ENCODE results near the gene TYMP.
"Not testable (repeated sequence)": the region's sequence is repeated elsewhere in the genome, so short reads cannot be mapped to it uniquely, and the experiment has no call there.

TYMP gene

GRCh38 chr22:50540381-50540780 lies 10.6 kb upstream of the TYMP start:
- no peak for DNase-seq (ENCODE audit: low spot score)

DNA sequence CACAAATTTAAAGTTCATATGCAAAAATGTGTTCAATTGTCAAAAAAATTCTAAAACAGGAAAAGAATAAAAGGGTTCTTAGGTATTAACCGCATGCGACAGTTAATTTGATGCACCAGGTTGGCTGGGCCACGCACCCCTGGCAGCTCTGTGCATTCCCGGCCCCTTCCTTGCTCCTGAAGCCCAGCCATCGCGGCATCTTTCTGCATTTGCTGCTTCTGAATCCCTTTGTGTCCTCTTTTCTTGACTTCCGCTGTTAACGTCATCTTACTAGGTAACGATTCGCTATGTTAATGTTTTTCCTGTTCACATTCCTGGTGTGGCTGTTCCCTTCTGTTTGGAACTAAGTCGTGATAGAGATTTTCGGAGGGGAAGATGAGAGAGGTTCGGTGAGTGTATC lies 8.0 kb upstream of the TYMP start:
- no peak for DNase-seq (ENCODE audit: low spot score)

- no peak for DNase-seq (ENCODE audit: low spot score)
Measured at GRCh38 chr22:50536226-50536625, 6.4 kb upstream of the TYMP start.

- DNase-seq (ENCODE audit: low spot score) = no peak
Measured at GRCh38 chr22:50535113-50535512, 5.3 kb upstream of the TYMP start.

- DNase-seq (ENCODE audit: low spot score) = not testable (repeated sequence)
Measured at GRCh38 chr22:50533856-50534711, 4.3 kb upstream of the TYMP start.

- DNase-seq (ENCODE audit: low spot score) = no peak
Measured at GRCh38 chr22:50532824-50533796, 3.3 kb upstream of the TYMP start.

GRCh38 chr22:50531962-50532674 lies 2.3 kb upstream of the TYMP start:
- peak; percentile 46 for DNase-seq (ENCODE audit: low spot score)

GRCh38 chr22:50531546-50531961 lies 1.7 kb upstream of the TYMP start:
- no peak for DNase-seq (ENCODE audit: low spot score)

GRCh38 chr22:50530877-50531545 lies 1.2 kb upstream of the TYMP start:
- DNase-seq (ENCODE audit: low spot score) = peak; percentile 58

DNA sequence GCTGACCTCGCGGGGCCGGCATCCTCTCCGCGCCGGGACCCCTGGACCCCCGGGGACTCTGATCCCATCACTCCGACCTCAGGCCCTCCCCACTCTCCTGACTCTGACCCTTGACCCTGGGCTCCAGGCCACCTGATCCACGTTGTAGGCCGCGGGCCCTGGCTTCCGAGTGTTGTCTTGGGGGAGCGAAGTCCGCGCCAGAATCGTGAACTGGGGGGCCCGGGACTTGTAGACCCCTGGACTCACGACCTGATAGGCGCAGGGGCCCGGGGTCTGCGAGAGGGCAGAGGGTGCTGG lies 716 bp upstream of the TYMP start:
- DNase-seq (ENCODE audit: low spot score) = no peak

DNA sequence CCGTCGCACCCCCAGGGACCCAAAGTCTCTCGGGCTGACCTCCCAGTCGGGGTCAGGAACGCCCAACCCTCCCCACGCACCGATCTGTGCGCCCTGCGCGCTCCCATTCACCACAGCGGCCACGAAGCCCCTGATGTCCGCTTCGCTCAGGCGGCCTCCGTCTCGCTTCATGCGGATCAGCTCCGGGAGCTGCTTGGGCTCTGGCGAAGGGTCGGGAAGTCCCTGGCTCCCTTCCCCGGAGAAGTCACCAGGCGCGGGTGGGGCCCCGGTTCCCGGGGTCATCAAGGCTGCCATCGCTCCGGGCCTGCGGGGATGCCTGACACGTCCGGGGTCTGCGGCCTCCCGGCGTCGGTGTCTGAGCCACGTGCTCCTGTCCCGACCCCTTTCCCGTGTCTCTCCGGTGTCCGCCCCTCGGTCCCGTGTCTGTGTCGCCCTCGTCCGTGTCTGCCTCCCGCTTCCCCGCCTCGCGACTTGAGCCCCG lies 356 bp downstream of the TYMP start:
- no peak for DNase-seq (ENCODE audit: low spot score)

DNA sequence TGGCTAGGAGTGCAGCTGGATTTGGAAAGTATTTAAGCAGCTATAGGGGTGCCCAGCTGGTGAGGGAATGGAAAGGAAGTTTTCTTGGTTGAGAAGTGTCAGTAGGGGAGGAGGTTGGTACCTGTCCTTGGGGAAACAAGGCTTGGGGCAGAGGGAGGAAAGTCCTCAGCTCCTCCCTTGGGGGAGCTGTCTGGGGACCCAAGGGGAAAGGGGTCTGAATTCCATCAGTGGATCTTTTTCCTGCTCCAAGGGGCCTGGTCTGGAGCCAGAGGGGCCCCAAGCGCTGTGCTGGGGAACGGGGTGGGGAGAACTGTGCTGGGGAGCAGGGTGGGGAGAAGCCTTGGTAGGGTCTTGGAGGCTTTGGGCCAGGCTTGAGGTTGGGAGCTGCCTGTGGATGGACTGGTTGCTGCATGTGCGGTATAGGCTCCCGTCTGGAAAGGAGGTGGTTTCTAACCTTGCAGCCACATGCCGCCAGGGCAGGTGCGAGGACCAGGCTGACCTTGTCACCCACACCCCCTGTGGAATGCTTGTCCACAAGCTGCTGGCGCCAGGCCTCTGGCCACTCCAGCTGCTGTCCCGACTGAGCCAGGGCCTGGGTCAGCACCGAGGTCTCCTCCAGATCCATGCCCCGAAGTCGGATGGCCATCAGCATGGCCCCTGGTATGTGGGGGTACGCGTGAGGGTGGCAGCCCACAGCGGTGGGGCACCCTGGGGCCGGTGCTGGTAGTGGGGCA lies 963 bp downstream of the TYMP start:
- DNase-seq (ENCODE audit: low spot score) = no peak

- DNase-seq (ENCODE audit: low spot score) = no peak
Measured at GRCh38 chr22:50527921-50528681, 1.7 kb downstream of the TYMP start.

GRCh38 chr22:50526834-50527801 lies 2.7 kb downstream of the TYMP start:
- DNase-seq (ENCODE audit: low spot score) = no peak

- peak; percentile 76 for DNase-seq (ENCODE audit: low spot score)
Measured at GRCh38 chr22:50526108-50526833, 3.5 kb downstream of the TYMP start.

DNA sequence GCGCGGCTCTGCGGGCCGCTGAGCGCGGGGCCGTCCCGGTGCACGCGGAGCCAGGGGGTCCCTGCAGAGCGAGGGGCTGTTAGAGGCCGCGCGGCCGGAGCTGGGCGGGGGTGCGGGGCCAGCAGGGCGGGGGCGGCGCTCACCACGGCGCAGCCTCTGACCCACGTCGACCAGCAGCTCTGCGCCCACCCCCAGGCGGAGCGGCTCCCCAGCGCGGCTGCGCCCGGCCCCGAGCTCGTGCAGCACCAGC lies 4.0 kb downstream of the TYMP start:
- no peak for DNase-seq (ENCODE audit: low spot score)

DNA sequence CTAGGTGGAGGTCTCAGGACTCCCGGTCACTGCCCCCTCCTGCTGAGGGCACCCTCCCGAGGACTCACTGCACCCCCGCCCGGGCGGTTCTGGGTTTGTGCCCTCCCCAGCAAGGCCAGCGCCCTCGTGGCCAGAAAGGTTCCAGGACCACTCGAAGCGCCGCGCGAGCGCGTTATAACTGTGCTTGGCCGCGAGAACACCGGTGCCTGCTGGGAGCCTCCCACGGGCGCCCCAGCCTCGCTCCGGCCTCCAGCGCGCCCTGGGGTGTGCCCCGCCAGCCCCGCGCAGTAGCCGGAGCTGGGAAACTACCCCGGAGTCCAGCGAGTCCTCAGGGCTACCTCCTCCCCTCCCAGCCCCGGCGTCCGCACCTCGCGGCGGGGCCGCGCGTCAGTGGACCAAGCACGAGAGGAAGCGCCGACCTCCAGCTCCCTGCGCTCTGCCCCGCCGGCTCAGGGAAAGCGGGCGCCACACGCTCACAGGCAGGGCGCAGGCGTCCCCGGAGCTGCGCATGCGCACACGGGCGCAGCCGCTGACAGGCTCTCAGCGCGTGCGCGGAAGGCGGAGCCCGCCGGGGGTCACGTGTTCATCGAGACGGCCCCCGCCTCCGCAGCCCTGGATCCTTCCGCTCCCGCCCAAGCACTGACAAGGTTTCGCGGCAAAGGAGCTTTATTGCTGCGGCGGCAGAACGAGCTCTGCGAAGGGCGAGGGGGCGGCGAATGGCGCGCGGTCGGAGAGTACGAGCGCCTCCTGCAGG lies 4.5 kb downstream of the TYMP start, which contains the start of gene SCO2:
Gene SCO2 (minus strand): TSS at position 495 of the 754 bp plus-strand sequence. CDS start 1,187 bp downstream, outside the sequence.
- peak; percentile 93 for DNase-seq (ENCODE audit: low spot score)

DNA sequence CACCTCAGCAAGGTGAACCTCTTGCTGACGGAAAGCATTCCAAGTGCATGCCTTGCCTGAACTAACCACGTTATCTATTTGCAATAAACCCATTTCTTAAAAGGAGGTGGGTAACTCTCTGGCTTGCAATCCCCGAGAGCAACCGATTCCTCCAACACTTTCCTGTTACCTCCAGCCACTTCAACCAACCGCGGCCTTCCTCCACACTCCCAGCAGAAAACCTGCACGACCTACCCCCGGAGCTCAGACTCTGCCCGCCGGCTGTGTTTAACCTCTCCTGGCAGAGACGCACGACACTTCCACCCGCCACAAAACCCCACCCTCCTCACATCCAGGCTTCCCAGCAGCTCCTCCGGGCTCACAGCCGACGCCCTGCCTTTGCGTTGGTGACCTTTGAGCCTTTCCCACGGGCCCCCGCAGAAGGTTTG lies 5.1 kb downstream of the TYMP start:
- DNase-seq (ENCODE audit: low spot score) = peak; percentile 47
